Measurements from ENCODE around the gene TMEM88.
A peak's percentile ranks its signal among the peaks of the same experiment; 100 is the strongest.

TMEM88 gene

DNA sequence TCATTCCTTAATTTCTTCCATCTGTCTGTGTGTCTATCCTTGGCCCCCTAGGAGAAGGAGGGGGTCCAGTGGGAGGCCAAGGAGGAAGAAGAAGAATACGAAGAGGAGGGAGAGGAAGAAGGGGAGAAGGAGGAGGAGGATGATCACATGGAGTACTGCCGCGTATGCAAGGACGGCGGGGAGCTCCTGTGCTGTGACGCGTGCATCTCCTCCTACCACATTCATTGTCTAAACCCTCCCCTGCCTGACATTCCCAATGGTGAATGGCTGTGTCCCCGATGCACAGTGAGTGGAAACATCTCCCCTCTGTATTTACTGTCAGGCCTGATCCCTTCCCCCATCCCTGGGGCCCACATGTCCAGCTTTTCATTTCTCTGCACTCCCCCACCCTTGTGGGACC lies 40.0 kb downstream of the TMEM88 start:
- Mint-ChIP-seq H3K27ac (peak overlapping the region; percentile 10), H3K4me3 (no peak overlapping the region), H3K4me1 (peaks cover 6% of the 10 kb centered on the region), H3K36me3 (ENCODE audit: low read depth) (peaks cover 80% of the 10 kb centered on the region), H3K27me3 (ENCODE audit: low read depth, poor library complexity) (peaks cover 4% of the 10 kb centered on the region), H3K9me3 (no peaks in the 10 kb centered on the region)
- TF ChIP-seq, protein P1, sequence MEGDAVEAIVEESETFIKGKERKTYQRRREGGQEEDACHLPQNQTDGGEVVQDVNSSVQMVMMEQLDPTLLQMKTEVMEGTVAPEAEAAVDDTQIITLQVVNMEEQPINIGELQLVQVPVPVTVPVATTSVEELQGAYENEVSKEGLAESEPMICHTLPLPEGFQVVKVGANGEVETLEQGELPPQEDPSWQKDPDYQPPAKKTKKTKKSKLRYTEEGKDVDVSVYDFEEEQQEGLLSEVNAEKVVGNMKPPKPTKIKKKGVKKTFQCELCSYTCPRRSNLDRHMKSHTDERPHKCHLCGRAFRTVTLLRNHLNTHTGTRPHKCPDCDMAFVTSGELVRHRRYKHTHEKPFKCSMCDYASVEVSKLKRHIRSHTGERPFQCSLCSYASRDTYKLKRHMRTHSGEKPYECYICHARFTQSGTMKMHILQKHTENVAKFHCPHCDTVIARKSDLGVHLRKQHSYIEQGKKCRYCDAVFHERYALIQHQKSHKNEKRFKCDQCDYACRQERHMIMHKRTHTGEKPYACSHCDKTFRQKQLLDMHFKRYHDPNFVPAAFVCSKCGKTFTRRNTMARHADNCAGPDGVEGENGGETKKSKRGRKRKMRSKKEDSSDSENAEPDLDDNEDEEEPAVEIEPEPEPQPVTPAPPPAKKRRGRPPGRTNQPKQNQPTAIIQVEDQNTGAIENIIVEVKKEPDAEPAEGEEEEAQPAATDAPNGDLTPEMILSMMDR (IDR thresholded peaks at IDR 0.05), result no peak
- DNase-seq, result no peak

DNA sequence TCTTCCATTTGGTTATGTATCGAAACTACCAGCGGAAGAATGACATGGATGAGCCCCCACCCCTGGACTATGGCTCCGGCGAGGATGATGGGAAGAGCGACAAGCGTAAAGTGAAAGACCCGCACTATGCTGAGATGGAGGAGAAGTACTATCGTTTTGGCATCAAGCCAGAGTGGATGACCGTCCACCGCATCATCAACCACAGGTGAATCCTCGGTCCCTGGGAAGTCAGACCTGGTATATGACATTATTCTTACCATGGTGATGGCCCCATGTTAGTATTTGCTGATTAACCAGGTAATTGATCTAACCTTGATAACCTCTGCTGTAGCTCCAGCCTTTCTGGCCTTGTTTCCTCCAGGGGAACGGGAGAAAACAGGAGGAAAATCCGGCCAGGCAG lies 42.2 kb downstream of the TMEM88 start:
- Mint-ChIP-seq H3K4me3 (no peak overlapping the region), H3K36me3 (ENCODE audit: low read depth) (peaks cover 83% of the 10 kb centered on the region), H3K27ac (peak overlapping the region; percentile 78), H3K4me1 (peaks cover 6% of the 10 kb centered on the region), H3K9me3 (no peaks in the 10 kb centered on the region), H3K27me3 (ENCODE audit: low read depth, poor library complexity) (peaks cover 3% of the 10 kb centered on the region)
- TF ChIP-seq, protein P1 (IDR thresholded peaks at IDR 0.05), result no peak
- no peak for DNase-seq

DNA sequence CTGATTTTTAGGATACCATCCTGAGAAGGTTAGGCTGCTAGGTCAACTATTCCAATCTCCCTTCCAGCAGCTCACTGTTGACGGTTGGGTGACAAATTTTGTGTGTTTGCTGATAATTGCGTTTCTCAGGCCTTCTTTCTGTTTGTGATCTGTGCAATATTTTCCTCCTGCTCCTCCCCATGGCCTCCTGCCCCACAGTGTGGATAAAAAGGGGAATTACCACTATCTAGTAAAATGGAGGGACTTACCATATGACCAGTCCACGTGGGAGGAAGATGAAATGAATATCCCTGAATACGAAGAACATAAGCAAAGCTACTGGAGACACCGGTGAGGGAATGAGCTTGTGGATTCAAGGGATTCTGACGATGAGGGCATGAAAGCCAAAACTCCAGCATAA lies 42.9 kb downstream of the TMEM88 start:
- no peak overlapping the region for H3K27ac Mint-ChIP-seq
- H3K4me3 Mint-ChIP-seq, result no peak overlapping the region
- H3K9me3 Mint-ChIP-seq, result no peaks in the 10 kb centered on the region
- peaks cover 11% of the 10 kb centered on the region for H3K4me1 Mint-ChIP-seq
- peaks cover 87% of the 10 kb centered on the region for H3K36me3 Mint-ChIP-seq (ENCODE audit: low read depth)
- H3K27me3 Mint-ChIP-seq (ENCODE audit: low read depth, poor library complexity), result peaks cover 3% of the 10 kb centered on the region
- DNase-seq, result no peak
- TF ChIP-seq, protein P1 (IDR thresholded peaks at IDR 0.05), result no peak

DNA sequence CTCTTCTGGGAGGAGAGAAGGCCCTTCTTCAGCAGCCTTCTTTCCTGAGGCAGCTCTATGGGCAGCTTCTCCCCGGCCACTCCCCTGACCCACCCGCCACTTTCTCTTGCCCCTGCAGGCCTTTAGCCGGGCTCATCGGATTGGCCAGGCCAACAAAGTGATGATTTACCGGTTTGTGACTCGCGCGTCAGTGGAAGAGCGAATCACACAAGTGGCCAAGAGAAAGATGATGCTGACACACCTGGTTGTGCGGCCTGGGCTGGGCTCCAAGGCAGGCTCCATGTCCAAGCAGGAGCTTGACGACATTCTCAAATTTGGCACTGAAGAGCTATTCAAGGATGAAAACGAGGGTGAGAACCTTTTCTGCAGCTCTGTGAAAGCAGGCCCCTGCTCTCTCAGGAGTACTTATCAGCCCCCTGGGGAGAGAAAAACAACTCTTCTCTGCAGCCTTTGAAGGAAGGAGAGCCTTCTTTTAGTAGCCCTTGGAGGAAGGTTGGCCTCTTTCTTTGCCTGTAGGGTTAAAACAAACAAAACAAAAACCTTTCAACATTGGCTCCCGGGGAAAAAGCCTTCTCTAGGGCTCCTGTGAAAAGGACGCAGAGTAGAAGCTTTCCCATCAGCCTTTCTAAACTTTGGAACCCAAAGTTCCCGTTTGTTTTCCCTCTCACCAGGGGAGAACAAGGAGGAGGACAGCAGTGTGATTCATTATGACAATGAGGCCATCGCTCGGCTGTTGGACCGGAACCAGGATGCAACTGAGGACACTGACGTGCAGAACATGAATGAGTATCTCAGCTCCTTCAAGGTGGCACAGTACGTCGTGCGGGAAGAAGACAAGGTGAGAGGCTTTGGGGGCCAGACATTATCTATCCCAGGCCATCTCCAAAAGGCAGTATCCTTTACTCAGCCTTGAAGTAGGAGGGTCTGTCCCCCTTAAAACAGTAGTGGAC lies 48.6 kb downstream of the TMEM88 start:
- H3K4me3 Mint-ChIP-seq, result peak overlapping the region; percentile 62
- H3K9me3 Mint-ChIP-seq, result no peaks in the 10 kb centered on the region
- H3K27me3 Mint-ChIP-seq (ENCODE audit: low read depth, poor library complexity), result peaks cover 3% of the 10 kb centered on the region
- peak overlapping the region; percentile 86 for H3K27ac Mint-ChIP-seq
- peaks cover 25% of the 10 kb centered on the region for H3K4me1 Mint-ChIP-seq
- peaks cover 73% of the 10 kb centered on the region for H3K36me3 Mint-ChIP-seq (ENCODE audit: low read depth)
- TF ChIP-seq, protein P1 (IDR thresholded peaks at IDR 0.05), result no peak
- DNase-seq, result no peak

Measured in nephron progenitor cell (in vitro differentiated cells).